H9 (cell line): ENCODE results near the gene ZNF569. TPM values are rescaled to one million over a fixed set of nuclear protein-coding genes. Genes with fewer than 3 reads are reported as not detected.
A peak's percentile ranks its signal among the peaks of the same experiment; 100 is the strongest.

Experiments used
- DNase-seq: peaks from one replicate; pipeline ENCODE4 v3.0.0-alpha.2; 2017
- H2AFZ ChIP-seq: one replicate; pipeline ENCODE4 v1.6.1; 2013; ENCODE audit warnings: mild to moderate bottlenecking, low read length, control low read depth, moderate library complexity
- H2AK5ac ChIP-seq: 2 replicates; pipeline ENCODE4 v1.6.1; 2013; ENCODE audit warnings: low read length, control low read depth, mixed read lengths; ENCODE audit not compliant: insufficient read length
- H2BK120ac ChIP-seq: one replicate; pipeline ENCODE4 v1.6.1; 2013; ENCODE audit warnings: low read depth, mild to moderate bottlenecking, low read length, control low read depth, inconsistent platforms; ENCODE audit not compliant: poor library complexity, severe bottlenecking
- H2BK12ac ChIP-seq: 2 replicates; pipeline ENCODE4 v1.6.1; 2013; ENCODE audit warnings: low read length, control low read depth, mixed read lengths, low read depth; ENCODE audit not compliant: insufficient read length
- H2BK15ac ChIP-seq: 2 replicates; pipeline ENCODE4 v1.6.1; 2013; ENCODE audit warnings: low read depth, low read length, control low read depth
- H2BK20ac ChIP-seq: one replicate; pipeline ENCODE4 v1.6.1; 2013; ENCODE audit warnings: low read depth, mild to moderate bottlenecking, low read length, control low read depth, inconsistent platforms; ENCODE audit not compliant: poor library complexity, severe bottlenecking
- H2BK5ac ChIP-seq: 2 replicates; pipeline ENCODE4 v1.6.1; 2013; ENCODE audit warnings: low read length, control low read depth, mixed read lengths; ENCODE audit not compliant: insufficient read length
- H3K14ac ChIP-seq: 2 replicates; pipeline ENCODE4 v1.6.1; 2013; ENCODE audit warnings: low read length, control low read depth; ENCODE audit not compliant: insufficient read depth
- H3K18ac ChIP-seq: 2 replicates; pipeline ENCODE4 v1.6.1; 2013; ENCODE audit warnings: low read depth, mild to moderate bottlenecking, mixed read lengths, low read length, control low read depth; ENCODE audit not compliant: insufficient read length
- H3K23ac ChIP-seq: 2 replicates; pipeline ENCODE4 v1.6.1; 2013; ENCODE audit warnings: low read length, control low read depth, mixed read lengths, low read depth; ENCODE audit not compliant: insufficient read length
- H3K23me2 ChIP-seq: 2 replicates; pipeline ENCODE4 v1.6.1; 2013; ENCODE audit warnings: low read depth, mild to moderate bottlenecking, mixed read lengths, low read length, control low read depth; ENCODE audit not compliant: insufficient read length, poor library complexity, severe bottlenecking
- H3K27ac ChIP-seq: 2 replicates; pipeline ENCODE4 v1.5.1; 2013; ENCODE audit warnings: low read length, control low read depth, mixed read lengths, low read depth; ENCODE audit not compliant: insufficient read length
- H3K27me3 ChIP-seq: 2 replicates; pipeline ENCODE4 v1.6.1; 2013; ENCODE audit warnings: low read length, control low read depth, inconsistent platforms; ENCODE audit not compliant: insufficient read depth
- H3K4ac ChIP-seq: 2 replicates; pipeline ENCODE4 v1.6.1; 2013; ENCODE audit warnings: low read depth, mild to moderate bottlenecking, control low read depth, inconsistent platforms, low read length, moderate library complexity
- H3K4me1 ChIP-seq: 2 replicates; pipeline ENCODE4 v1.6.1; 2013; ENCODE audit warnings: low read length, control low read depth, inconsistent platforms; ENCODE audit not compliant: insufficient read depth
- H3K4me2 ChIP-seq: 2 replicates; pipeline ENCODE4 v1.6.1; 2013; ENCODE audit warnings: low read length, control low read depth, mixed read lengths; ENCODE audit not compliant: insufficient read length, insufficient read depth
- H3K56ac ChIP-seq: 2 replicates; pipeline ENCODE4 v1.6.1; 2013; ENCODE audit warnings: low read depth, mild to moderate bottlenecking, mixed read lengths, low read length, control low read depth; ENCODE audit not compliant: insufficient read length
- H3K79me1 ChIP-seq: 2 replicates; pipeline ENCODE4 v1.6.1; 2013; ENCODE audit warnings: low read depth, mild to moderate bottlenecking, moderate library complexity, low read length, control low read depth, inconsistent platforms; ENCODE audit not compliant: insufficient read depth, poor library complexity, severe bottlenecking
- H3K79me2 ChIP-seq: 2 replicates; pipeline ENCODE4 v1.6.1; 2013; ENCODE audit warnings: low read length, control low read depth, inconsistent platforms; ENCODE audit not compliant: insufficient read depth
- H3K9ac ChIP-seq: 2 replicates; pipeline ENCODE4 v1.6.1; 2013; ENCODE audit warnings: low read length, control low read depth, mixed read lengths; ENCODE audit not compliant: insufficient read length; ENCODE audit errors: extremely low read depth
- H3K9me3 ChIP-seq: one replicate; pipeline ENCODE4 v1.6.1; 2013; ENCODE audit warnings: low read depth, low read length, inconsistent platforms; ENCODE audit not compliant: control insufficient read depth
- H3T11ph ChIP-seq: one replicate; pipeline ENCODE4 v1.6.1; 2013; ENCODE audit warnings: mild to moderate bottlenecking, low read length, control low read depth, inconsistent platforms
- H4K20me1 ChIP-seq: one replicate; pipeline ENCODE4 v1.6.1; 2013; ENCODE audit not compliant: control insufficient read depth, insufficient read length, insufficient read depth
- H4K5ac ChIP-seq: 2 replicates; pipeline ENCODE4 v1.6.1; 2013; ENCODE audit warnings: low read depth, mild to moderate bottlenecking, mixed read lengths, low read length, control low read depth; ENCODE audit not compliant: insufficient read length
- H4K8ac ChIP-seq: replicated peaks from 2 replicates; pipeline ENCODE4 v1.6.1; 2013; ENCODE audit warnings: low read length, control low read depth, mixed read lengths, low read depth; ENCODE audit not compliant: insufficient read length
- H4K91ac ChIP-seq: 2 replicates; pipeline ENCODE4 v1.6.1; 2013; ENCODE audit warnings: low read depth, mild to moderate bottlenecking, moderate library complexity, mixed read lengths, low read length, control low read depth; ENCODE audit not compliant: insufficient read length
- H3K27ac Mint-ChIP-seq, 3 experiments: 2 replicates in 2 of 3; 3 replicates in 1 of 3; pipeline ENCODE4 v1.8.0; 2020 to 2021; ENCODE audit warnings: mixed read lengths in 3 of 3, mild to moderate bottlenecking in 1 of 3, moderate library complexity in 1 of 3
- H3K27me3 Mint-ChIP-seq: 2 replicates; pipeline ENCODE4 v1.8.0; 2021; ENCODE audit warnings: low read depth, mild to moderate bottlenecking, moderate library complexity, mixed read lengths
- H3K36me3 Mint-ChIP-seq, 3 experiments: 2 replicates in 2 of 3; 3 replicates in 1 of 3; pipeline ENCODE4 v1.8.0; 2020 to 2021; ENCODE audit warnings: low read depth in 3 of 3, mixed read lengths in 3 of 3; ENCODE audit not compliant: insufficient read depth in 1 of 3
- H3K4me1 Mint-ChIP-seq, 2 experiments: 2 replicates each; pipeline ENCODE4 v1.8.0; 2020; ENCODE audit warnings: mixed read lengths in 2 of 2
- H3K4me3 Mint-ChIP-seq, 2 experiments: 2 replicates in 1 of 2; 3 replicates in 1 of 2; pipeline ENCODE4 v1.8.0; 2020 to 2021; ENCODE audit warnings: mild to moderate bottlenecking in 2 of 2, mixed read lengths in 2 of 2, moderate library complexity in 1 of 2
- H3K9me3 Mint-ChIP-seq, 2 experiments: 2 replicates in 1 of 2; 3 replicates in 1 of 2; pipeline ENCODE4 v1.8.0; 2020; ENCODE audit warnings: mild to moderate bottlenecking in 2 of 2, mixed read lengths in 2 of 2, moderate library complexity in 1 of 2
- WGBS: extraction: QIAGEN DNeasy Blood & Tissue Kit; methylation state at CpG from one replicate; pipeline ENCODE4 v1.1.7; 2013; ENCODE audit warnings: missing lambda C conversion rate, low lambda C conversion rate, mixed read lengths; ENCODE audit not compliant: insufficient read length; ENCODE audit errors: extremely low coverage; 5-methylcytosine and 5-hydroxymethylcytosine counted together
- total RNA-seq: library from RNA; stranded (reverse); gene quantifications from 2 replicates; pipeline ENCODE4 v1.2.1, GENCODE V29; 2021
- TF ChIP-seq, protein P1 (sequence below): fragments of 200-600 bp; sonication (generic); conservative IDR thresholded peaks from 3 replicates; pipeline ENCODE4 v1.8.0; 2021; ENCODE audit warnings: antibody characterized with exemption, mild to moderate bottlenecking

The ZNF569 gene
- total RNA-seq, 1 experiment from 2014 or later = 14.2 TPM

GRCh38 chr19:37362733-37363132 is 104.5 kb downstream of the ZNF569 start:
- Histone ChIP-seq H3K56ac (no peak overlapping the region), H3K4me1 (no peaks in the 10 kb centered on the region), H2BK5ac (no peak overlapping the region), H2AK5ac (no peak overlapping the region), H3K27ac (no peak overlapping the region), H3K18ac (no peak overlapping the region), H4K20me1 (no peaks in the 10 kb centered on the region), H3K4ac (no peak overlapping the region), H3K23me2 (no peaks in the 10 kb centered on the region), H4K8ac (no peak overlapping the region), H4K91ac (no peak overlapping the region), H3K27me3 (no peaks in the 10 kb centered on the region), H3K23ac (no peak overlapping the region), H2BK120ac (no peak overlapping the region), H4K5ac (no peak overlapping the region), H2BK12ac (no peak overlapping the region), H2BK20ac (no peak overlapping the region), H2AFZ (no peak overlapping the region), H3K9ac (no peak overlapping the region), H3K79me1 (no peaks in the 10 kb centered on the region), H2BK15ac (no peak overlapping the region), H3K4me2 (no peak overlapping the region), H3K79me2 (no peaks in the 10 kb centered on the region), H3K14ac (no peak overlapping the region), H3K9me3 (peaks cover 10% of the 10 kb centered on the region), H3T11ph (no peak overlapping the region)
- Mint-ChIP-seq H3K4me3 (no peak overlapping the region), H3K27me3 (peaks cover 1% of the 10 kb centered on the region; the same call in 1 of the 2 replicates), H3K9me3 (peaks cover 36 to 67% of the 10 kb centered on the region in 2 experiments), H3K4me1 (peaks cover 0 to 3% of the 10 kb centered on the region in 2 experiments; a peak in 2 of 4 replicates), H3K27ac (no peak overlapping the region), H3K36me3 (peaks cover 66 to 69% (median 67%) of the 10 kb centered on the region in 3 experiments)
- DNase-seq = peak; percentile 79
- WGBS = no CpG with 5 or more reads among the region's 6 CpGs
- TF ChIP-seq, protein P1, sequence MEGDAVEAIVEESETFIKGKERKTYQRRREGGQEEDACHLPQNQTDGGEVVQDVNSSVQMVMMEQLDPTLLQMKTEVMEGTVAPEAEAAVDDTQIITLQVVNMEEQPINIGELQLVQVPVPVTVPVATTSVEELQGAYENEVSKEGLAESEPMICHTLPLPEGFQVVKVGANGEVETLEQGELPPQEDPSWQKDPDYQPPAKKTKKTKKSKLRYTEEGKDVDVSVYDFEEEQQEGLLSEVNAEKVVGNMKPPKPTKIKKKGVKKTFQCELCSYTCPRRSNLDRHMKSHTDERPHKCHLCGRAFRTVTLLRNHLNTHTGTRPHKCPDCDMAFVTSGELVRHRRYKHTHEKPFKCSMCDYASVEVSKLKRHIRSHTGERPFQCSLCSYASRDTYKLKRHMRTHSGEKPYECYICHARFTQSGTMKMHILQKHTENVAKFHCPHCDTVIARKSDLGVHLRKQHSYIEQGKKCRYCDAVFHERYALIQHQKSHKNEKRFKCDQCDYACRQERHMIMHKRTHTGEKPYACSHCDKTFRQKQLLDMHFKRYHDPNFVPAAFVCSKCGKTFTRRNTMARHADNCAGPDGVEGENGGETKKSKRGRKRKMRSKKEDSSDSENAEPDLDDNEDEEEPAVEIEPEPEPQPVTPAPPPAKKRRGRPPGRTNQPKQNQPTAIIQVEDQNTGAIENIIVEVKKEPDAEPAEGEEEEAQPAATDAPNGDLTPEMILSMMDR = peak; percentile 74
